Measurements from ENCODE around the gene MAD2L1. TPM values are rescaled to one million over a fixed set of nuclear protein-coding genes. Genes with fewer than 3 reads are reported as not detected.

MAD2L1 gene
- total and polyA plus RNA-seq, 2 donors from 2014 or later, result 1.9 to 2.0 TPM

DNA sequence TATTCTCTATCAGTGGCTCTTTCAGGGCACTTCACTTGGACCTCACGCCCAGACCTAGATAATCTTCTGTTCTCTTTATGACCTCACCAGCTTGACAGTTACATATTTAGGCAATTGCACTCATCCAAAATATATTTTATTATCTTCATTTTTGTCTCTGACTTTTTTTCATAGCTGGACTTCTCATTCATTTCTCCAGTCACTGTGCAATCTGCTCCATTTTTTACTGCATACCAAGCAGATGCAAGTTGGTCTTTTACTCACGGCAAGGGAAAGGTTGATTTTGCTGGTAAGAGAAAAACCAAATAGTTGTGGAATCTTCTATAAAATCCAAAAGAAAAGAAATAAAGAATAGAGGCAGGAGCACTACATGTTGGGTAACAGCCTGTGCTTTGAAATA is 31.7 kb downstream of the MAD2L1 start:
- no peak for DNase-seq

DNA sequence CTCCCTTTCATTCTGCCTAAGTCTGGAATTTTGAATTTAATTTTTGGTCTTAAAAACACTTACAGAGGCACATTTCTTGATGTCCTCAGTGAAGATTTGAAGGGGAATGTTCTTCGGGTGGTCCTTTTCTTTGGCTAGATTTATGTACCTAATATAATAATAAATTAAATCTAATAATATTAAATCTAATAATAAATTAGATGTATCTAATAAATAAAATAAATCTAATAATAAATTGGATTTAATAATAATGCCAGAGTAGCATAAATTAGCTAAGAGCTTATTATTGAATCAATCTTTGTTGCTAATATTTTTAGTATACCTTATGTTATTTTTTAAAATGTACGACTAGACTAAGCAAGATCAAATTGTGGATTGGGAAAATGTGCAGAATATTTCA is 39.8 kb downstream of the MAD2L1 start:
- DNase-seq (no peak), FAIRE-seq (no peak)
- no peaks in the 10 kb centered on the region for H3K4me1 ChIP-seq (ENCODE audit: control insufficient read depth in 2 of 3, insufficient read depth in 2 of 3, low read depth in 1 of 3, low read length in 3 of 3)
- no peaks in the 10 kb centered on the region for H3K27me3 ChIP-seq (ENCODE audit: control insufficient read depth, insufficient read depth, low read length)
- intact Hi-C loops (cut with DNase I), result no loop called here
- H3K9me3 ChIP-seq (ENCODE audit: control insufficient read depth in 2 of 3, insufficient read depth in 1 of 3, low read length in 3 of 3), result no peaks in the 10 kb centered on the region
- H3K36me3 ChIP-seq (ENCODE audit: control insufficient read depth in 2 of 3, insufficient read depth in 3 of 3, low read length in 3 of 3), result no peaks in the 10 kb centered on the region
- no peak overlapping the region for H3K4me3 ChIP-seq (ENCODE audit: low read length in 3 of 3)
- no peak overlapping the region for H3K27ac ChIP-seq (ENCODE audit: low read depth in 2 of 2, low read length in 2 of 2)
- no peak overlapping the region for H3K9ac ChIP-seq (ENCODE audit: low read length in 3 of 3)
- TF ChIP-seq, protein P1, sequence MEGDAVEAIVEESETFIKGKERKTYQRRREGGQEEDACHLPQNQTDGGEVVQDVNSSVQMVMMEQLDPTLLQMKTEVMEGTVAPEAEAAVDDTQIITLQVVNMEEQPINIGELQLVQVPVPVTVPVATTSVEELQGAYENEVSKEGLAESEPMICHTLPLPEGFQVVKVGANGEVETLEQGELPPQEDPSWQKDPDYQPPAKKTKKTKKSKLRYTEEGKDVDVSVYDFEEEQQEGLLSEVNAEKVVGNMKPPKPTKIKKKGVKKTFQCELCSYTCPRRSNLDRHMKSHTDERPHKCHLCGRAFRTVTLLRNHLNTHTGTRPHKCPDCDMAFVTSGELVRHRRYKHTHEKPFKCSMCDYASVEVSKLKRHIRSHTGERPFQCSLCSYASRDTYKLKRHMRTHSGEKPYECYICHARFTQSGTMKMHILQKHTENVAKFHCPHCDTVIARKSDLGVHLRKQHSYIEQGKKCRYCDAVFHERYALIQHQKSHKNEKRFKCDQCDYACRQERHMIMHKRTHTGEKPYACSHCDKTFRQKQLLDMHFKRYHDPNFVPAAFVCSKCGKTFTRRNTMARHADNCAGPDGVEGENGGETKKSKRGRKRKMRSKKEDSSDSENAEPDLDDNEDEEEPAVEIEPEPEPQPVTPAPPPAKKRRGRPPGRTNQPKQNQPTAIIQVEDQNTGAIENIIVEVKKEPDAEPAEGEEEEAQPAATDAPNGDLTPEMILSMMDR (IDR thresholded peaks at IDR 0.05; ENCODE audit: borderline replicate concordance, extremely low read depth, insufficient read depth), result no peak

More for the DNA sequence above, 31.7 kb downstream of the MAD2L1 start:
- FAIRE-seq, result no peak
- Histone ChIP-seq H3K36me3 (ENCODE audit: control insufficient read depth in 2 of 3, insufficient read depth in 3 of 3, low read length in 3 of 3) (no peaks in the 10 kb centered on the region), H3K27ac (ENCODE audit: low read depth in 2 of 2, low read length in 2 of 2) (no peak overlapping the region), H3K27me3 (ENCODE audit: control insufficient read depth, insufficient read depth, low read length) (no peaks in the 10 kb centered on the region), H3K4me1 (ENCODE audit: control insufficient read depth in 2 of 3, insufficient read depth in 2 of 3, low read depth in 1 of 3, low read length in 3 of 3) (no peaks in the 10 kb centered on the region), H3K9ac (ENCODE audit: low read length in 3 of 3) (no peak overlapping the region), H3K9me3 (ENCODE audit: control insufficient read depth in 2 of 3, insufficient read depth in 1 of 3, low read length in 3 of 3) (no peaks in the 10 kb centered on the region), H3K4me3 (ENCODE audit: low read length in 3 of 3) (no peak overlapping the region)
- TF ChIP-seq, protein P1 (IDR thresholded peaks at IDR 0.05; ENCODE audit: borderline replicate concordance, extremely low read depth, insufficient read depth), result no peak
- intact Hi-C loops (cut with DNase I), result no loop called here

DNA sequence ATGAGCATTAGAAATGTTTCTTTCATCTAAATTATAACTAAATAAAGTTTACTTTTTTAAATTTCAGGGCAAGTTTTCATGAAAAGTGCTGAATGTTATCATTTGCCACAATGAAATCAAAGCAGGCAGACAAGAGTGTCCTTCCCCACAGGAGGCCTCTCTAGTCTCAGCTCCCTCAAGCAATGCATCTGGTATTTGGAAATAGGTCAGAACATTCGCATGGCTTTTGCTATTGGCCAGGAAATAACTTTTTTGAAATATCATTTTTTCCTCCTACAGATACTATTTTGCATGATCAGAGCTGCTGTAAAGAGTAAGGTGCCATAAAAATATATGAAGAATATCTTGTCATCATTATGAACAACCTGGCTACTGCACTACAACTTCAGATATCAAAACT is 41.1 kb downstream of the MAD2L1 start:
- Histone ChIP-seq H3K27me3 (ENCODE audit: control insufficient read depth, insufficient read depth, low read length) (no peaks in the 10 kb centered on the region), H3K4me1 (ENCODE audit: control insufficient read depth in 2 of 3, insufficient read depth in 2 of 3, low read depth in 1 of 3, low read length in 3 of 3) (no peaks in the 10 kb centered on the region), H3K9ac (ENCODE audit: low read length in 3 of 3) (no peak overlapping the region), H3K9me3 (ENCODE audit: control insufficient read depth in 2 of 3, insufficient read depth in 1 of 3, low read length in 3 of 3) (no peaks in the 10 kb centered on the region), H3K27ac (ENCODE audit: low read depth in 2 of 2, low read length in 2 of 2) (no peak overlapping the region), H3K36me3 (ENCODE audit: control insufficient read depth in 2 of 3, insufficient read depth in 3 of 3, low read length in 3 of 3) (no peaks in the 10 kb centered on the region), H3K4me3 (ENCODE audit: low read length in 3 of 3) (no peak overlapping the region)
- FAIRE-seq (no peak), DNase-seq (no peak)
- TF ChIP-seq, protein P1 (IDR thresholded peaks at IDR 0.05; ENCODE audit: borderline replicate concordance, extremely low read depth, insufficient read depth), result no peak
- intact Hi-C loops (cut with DNase I), result no loop called here

DNA sequence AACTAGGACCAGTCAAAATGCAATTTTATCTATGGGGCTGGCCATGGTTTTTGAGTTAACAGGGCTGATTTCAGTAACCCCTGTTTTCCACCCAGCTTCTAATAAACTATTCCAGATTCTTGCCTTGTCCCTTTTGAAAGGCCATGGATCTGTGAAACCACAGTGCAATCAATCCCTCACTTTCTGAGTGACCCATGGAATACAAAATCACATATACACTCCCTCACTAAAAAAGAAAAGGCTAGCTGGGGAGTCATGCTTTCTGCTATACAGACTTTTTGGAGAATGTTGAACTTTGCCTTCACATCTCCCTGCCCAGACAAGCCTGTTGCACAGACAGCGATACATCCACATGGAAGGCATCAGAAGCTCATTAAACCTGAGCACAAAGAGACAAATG is 47.9 kb downstream of the MAD2L1 start:
- Histone ChIP-seq H3K4me1 (ENCODE audit: control insufficient read depth in 2 of 3, insufficient read depth in 2 of 3, low read depth in 1 of 3, low read length in 3 of 3) (no peaks in the 10 kb centered on the region), H3K36me3 (ENCODE audit: control insufficient read depth in 2 of 3, insufficient read depth in 3 of 3, low read length in 3 of 3) (no peaks in the 10 kb centered on the region), H3K9ac (ENCODE audit: low read length in 3 of 3) (no peak overlapping the region), H3K4me3 (ENCODE audit: low read length in 3 of 3) (no peak overlapping the region), H3K27me3 (ENCODE audit: control insufficient read depth, insufficient read depth, low read length) (no peaks in the 10 kb centered on the region), H3K27ac (ENCODE audit: low read depth in 2 of 2, low read length in 2 of 2) (no peak overlapping the region), H3K9me3 (ENCODE audit: control insufficient read depth in 2 of 3, insufficient read depth in 1 of 3, low read length in 3 of 3) (no peaks in the 10 kb centered on the region)
- DNase-seq, result peak in 1 of 5 donors; percentile 4
- FAIRE-seq, result no peak
- intact Hi-C loops (cut with DNase I), result no loop called here
- TF ChIP-seq, protein P1 (IDR thresholded peaks at IDR 0.05; ENCODE audit: borderline replicate concordance, extremely low read depth, insufficient read depth), result no peak
